Measurements from ENCODE around the gene PTBP3. TPM values are rescaled to one million over a fixed set of nuclear protein-coding genes. Genes with fewer than 3 reads are reported as not detected.

Gene PTBP3
- total RNA-seq, 1 experiment from 2014 or later = 57.1 TPM

DNA sequence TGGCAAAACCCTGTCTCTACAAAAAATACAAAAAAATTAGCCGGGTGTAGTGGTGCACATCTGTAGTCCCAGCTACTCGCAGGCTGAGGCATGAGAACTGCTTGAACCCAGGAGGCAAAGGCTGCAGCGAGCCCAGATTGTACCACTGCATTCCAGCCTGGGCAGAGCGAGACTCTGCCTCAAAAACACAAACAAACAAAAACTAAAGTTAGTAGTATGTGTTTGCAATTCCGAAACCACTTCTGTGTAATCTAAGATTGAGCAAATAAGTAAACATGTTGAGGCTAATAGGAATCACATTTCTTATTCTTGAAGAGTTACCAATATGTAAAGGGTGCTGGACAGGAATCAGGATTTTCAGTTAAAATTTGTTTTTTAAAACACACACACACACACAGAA lies 88.3 kb downstream of the PTBP3 start:
- Histone ChIP-seq H3K9me3 (ENCODE audit: low read depth, low read length, poor library complexity, severe bottlenecking) (no peaks in the 10 kb centered on the region), H3K4me3 (ENCODE audit: low read depth, low read length, poor library complexity, severe bottlenecking) (no peak overlapping the region), H3K4me1 (ENCODE audit: insufficient read depth, low read length, poor library complexity, severe bottlenecking) (no peaks in the 10 kb centered on the region), H3K27me3 (replicated peaks; ENCODE audit: insufficient read depth, low read depth, low read length, poor library complexity) (no peaks in the 10 kb centered on the region), H3K27ac (ENCODE audit: low read depth, low read length, poor library complexity, severe bottlenecking) (no peak overlapping the region), H3K36me3 (ENCODE audit: insufficient read depth, low read length, poor library complexity, severe bottlenecking) (no peaks in the 10 kb centered on the region)
- no peak for DNase-seq (ENCODE audit: low spot score)
- no peak for TF ChIP-seq EZH2 (IDR thresholded peaks at IDR 0.05; ENCODE audit: borderline replicate concordance, low read depth, low read length, poor library complexity, severe bottlenecking)
- TF ChIP-seq, protein P1, sequence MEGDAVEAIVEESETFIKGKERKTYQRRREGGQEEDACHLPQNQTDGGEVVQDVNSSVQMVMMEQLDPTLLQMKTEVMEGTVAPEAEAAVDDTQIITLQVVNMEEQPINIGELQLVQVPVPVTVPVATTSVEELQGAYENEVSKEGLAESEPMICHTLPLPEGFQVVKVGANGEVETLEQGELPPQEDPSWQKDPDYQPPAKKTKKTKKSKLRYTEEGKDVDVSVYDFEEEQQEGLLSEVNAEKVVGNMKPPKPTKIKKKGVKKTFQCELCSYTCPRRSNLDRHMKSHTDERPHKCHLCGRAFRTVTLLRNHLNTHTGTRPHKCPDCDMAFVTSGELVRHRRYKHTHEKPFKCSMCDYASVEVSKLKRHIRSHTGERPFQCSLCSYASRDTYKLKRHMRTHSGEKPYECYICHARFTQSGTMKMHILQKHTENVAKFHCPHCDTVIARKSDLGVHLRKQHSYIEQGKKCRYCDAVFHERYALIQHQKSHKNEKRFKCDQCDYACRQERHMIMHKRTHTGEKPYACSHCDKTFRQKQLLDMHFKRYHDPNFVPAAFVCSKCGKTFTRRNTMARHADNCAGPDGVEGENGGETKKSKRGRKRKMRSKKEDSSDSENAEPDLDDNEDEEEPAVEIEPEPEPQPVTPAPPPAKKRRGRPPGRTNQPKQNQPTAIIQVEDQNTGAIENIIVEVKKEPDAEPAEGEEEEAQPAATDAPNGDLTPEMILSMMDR (conservative IDR thresholded peaks at IDR 0.05; ENCODE audit: low read depth, low read length) = no peak
- no TSS peak for BruUV-seq (replicated peaks)
- POLR2A ChIA-PET (ENCODE audit: low non-redundant PET) = no interaction called here
- intact Hi-C loops (cut with micrococcal nuclease; ENCODE audit: unreplicated experiment) = no loop called here
- CTCF ChIA-PET = no interaction called here

GRCh38 chr9:112242147-112242804 lies 91.1 kb downstream of the PTBP3 start:
- Histone ChIP-seq H3K36me3 (ENCODE audit: insufficient read depth, low read length, poor library complexity, severe bottlenecking) (no peaks in the 10 kb centered on the region), H3K27ac (ENCODE audit: low read depth, low read length, poor library complexity, severe bottlenecking) (no peak overlapping the region), H3K27me3 (replicated peaks; ENCODE audit: insufficient read depth, low read depth, low read length, poor library complexity) (no peaks in the 10 kb centered on the region), H3K4me1 (ENCODE audit: insufficient read depth, low read length, poor library complexity, severe bottlenecking) (no peaks in the 10 kb centered on the region), H3K4me3 (ENCODE audit: low read depth, low read length, poor library complexity, severe bottlenecking) (no peak overlapping the region), H3K9me3 (ENCODE audit: low read depth, low read length, poor library complexity, severe bottlenecking) (no peaks in the 10 kb centered on the region)
- no peak for TF ChIP-seq EZH2 (IDR thresholded peaks at IDR 0.05; ENCODE audit: borderline replicate concordance, low read depth, low read length, poor library complexity, severe bottlenecking)
- TF ChIP-seq, protein P1 (conservative IDR thresholded peaks at IDR 0.05; ENCODE audit: low read depth, low read length) = no peak
- POLR2A ChIA-PET (ENCODE audit: low non-redundant PET) = interaction anchor here (0.5 kb wide), 1 partner anchor 72 kb away, joined by 7 read pairs; no protein-coding TSS in a partner anchor
- intact Hi-C loops (cut with micrococcal nuclease; ENCODE audit: unreplicated experiment) = no loop called here
- CTCF ChIA-PET = no interaction called here
- BruUV-seq (replicated peaks) = no TSS peak
- no peak for DNase-seq (ENCODE audit: low spot score)

GRCh38 chr9:112241491-112241890 lies 91.9 kb downstream of the PTBP3 start:
- DNase-seq (ENCODE audit: low spot score) = no peak
- BruUV-seq (replicated peaks) = no TSS peak
- Histone ChIP-seq H3K27me3 (replicated peaks; ENCODE audit: insufficient read depth, low read depth, low read length, poor library complexity) (no peaks in the 10 kb centered on the region), H3K4me1 (ENCODE audit: insufficient read depth, low read length, poor library complexity, severe bottlenecking) (no peaks in the 10 kb centered on the region), H3K27ac (ENCODE audit: low read depth, low read length, poor library complexity, severe bottlenecking) (no peak overlapping the region), H3K4me3 (ENCODE audit: low read depth, low read length, poor library complexity, severe bottlenecking) (no peak overlapping the region), H3K36me3 (ENCODE audit: insufficient read depth, low read length, poor library complexity, severe bottlenecking) (no peaks in the 10 kb centered on the region), H3K9me3 (ENCODE audit: low read depth, low read length, poor library complexity, severe bottlenecking) (no peaks in the 10 kb centered on the region)
- CTCF ChIA-PET = no interaction called here
- POLR2A ChIA-PET (ENCODE audit: low non-redundant PET) = no interaction called here
- intact Hi-C loops (cut with micrococcal nuclease; ENCODE audit: unreplicated experiment) = no loop called here
- TF ChIP-seq, protein P1 (conservative IDR thresholded peaks at IDR 0.05; ENCODE audit: low read depth, low read length) = no peak
